ENCODE measurements around the gene MCHR1. TPM values are rescaled to one million over a fixed set of nuclear protein-coding genes. Genes with fewer than 3 reads are reported as not detected.
A peak's percentile ranks its signal among the peaks of the same experiment; 100 is the strongest.
"Not testable (repeated sequence)": the region's sequence is repeated elsewhere in the genome, so short reads cannot be mapped to it uniquely, and the experiment has no call there.

Gene MCHR1
- total RNA-seq, 1 donor from 2014 or later = not detected

DNA sequence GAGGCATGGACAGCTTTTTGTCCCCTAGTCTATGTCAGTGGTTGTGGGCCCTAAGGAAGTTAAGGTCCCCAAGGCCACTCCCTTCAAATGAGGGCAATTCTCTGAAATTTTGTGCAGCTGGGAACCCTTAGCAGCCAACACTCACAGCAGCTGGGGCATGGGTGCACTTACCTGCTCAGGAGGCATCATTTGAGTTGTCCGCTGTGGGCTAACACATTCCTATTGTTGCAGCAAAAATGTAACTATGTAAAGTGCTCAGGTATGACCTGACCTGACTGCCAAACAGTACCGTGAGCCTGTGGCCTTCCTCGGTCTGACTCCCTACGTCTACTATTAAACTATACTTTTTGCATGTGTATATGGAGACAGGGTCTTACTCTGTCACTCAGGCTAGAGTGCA, 37.0 kb upstream of the MCHR1 start:
- Mint-ChIP-seq H3K36me3 (ENCODE audit: low read depth) (peaks cover 1% of the 10 kb centered on the region), H3K4me3 (no peak overlapping the region), H3K9me3 (no peaks in the 10 kb centered on the region), H3K27me3 (ENCODE audit: insufficient read depth) (no peaks in the 10 kb centered on the region), H3K4me1 (ENCODE audit: low read depth) (peaks cover 14% of the 10 kb centered on the region), H3K27ac (no peak overlapping the region)
- DNase-seq (ENCODE audit: low spot score) = no peak
- intact Hi-C loops (cut with micrococcal nuclease) = no loop called here

DNA sequence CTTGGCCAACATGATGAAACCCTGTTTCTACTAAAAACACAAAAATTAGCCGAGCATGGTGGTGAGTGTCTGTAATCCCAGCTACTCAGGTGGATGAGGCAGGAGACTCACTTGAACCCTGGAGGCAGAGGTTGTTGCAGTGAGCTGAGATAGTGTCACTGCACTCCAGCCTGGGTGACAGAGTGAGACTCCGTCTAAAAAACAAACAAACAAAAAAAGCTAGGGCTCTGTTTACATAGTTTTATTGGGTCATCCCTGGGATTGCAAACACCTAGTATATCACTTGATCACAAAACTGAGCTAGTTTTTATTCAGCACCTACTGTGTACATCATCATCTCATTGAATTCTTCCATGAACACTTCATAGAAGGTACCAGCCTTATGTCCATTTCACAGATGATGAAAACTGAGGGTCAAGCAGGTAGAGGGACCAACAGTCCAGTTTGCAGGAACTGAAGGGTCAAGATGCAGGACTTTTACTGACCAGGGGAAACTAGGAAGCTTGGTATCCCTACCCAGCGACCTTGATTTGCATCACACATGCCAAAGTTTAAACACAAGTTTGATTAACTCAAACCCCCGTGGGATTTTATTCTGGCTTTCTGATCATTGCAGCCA, 33.6 kb upstream of the MCHR1 start:
- Mint-ChIP-seq H3K36me3 (ENCODE audit: low read depth) (no peaks in the 10 kb centered on the region), H3K4me1 (ENCODE audit: low read depth) (peaks cover 20% of the 10 kb centered on the region), H3K4me3 (no peak overlapping the region), H3K27ac (no peak overlapping the region), H3K9me3 (no peaks in the 10 kb centered on the region), H3K27me3 (ENCODE audit: insufficient read depth) (no peaks in the 10 kb centered on the region)
- intact Hi-C loops (cut with micrococcal nuclease) = loop anchor here (1.0 to 2.0 kb wide), 4 partner anchors 9 to 253 kb away; partner anchors contain the start of gene MRTFA
- no peak for DNase-seq (ENCODE audit: low spot score)

DNA sequence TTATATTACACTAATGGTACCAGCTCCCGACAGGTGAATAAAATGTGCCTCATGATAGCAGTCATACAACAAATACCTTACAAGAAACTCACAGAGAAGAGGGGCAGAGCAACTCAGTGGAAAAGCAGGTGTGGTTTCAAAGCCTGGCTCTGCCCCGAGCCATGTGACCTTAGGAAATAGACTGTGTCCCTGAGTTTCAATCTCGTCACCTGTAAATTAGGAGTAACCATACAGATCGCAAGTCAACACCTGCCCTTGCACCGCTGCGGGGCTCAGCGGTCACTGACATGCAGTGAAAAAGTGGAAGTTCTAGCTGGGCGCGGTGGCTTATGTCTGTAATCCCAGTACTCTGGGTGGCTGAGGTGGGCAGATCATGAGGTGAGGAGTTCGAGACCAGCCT, 30.9 kb upstream of the MCHR1 start:
- intact Hi-C loops (cut with micrococcal nuclease) = no loop called here
- Mint-ChIP-seq H3K9me3 (no peaks in the 10 kb centered on the region), H3K27me3 (ENCODE audit: insufficient read depth) (no peaks in the 10 kb centered on the region), H3K27ac (peak overlapping the region; percentile 40), H3K4me1 (ENCODE audit: low read depth) (peaks cover 40% of the 10 kb centered on the region), H3K36me3 (ENCODE audit: low read depth) (no peaks in the 10 kb centered on the region), H3K4me3 (no peak overlapping the region)
- DNase-seq (ENCODE audit: low spot score) = no peak

DNA sequence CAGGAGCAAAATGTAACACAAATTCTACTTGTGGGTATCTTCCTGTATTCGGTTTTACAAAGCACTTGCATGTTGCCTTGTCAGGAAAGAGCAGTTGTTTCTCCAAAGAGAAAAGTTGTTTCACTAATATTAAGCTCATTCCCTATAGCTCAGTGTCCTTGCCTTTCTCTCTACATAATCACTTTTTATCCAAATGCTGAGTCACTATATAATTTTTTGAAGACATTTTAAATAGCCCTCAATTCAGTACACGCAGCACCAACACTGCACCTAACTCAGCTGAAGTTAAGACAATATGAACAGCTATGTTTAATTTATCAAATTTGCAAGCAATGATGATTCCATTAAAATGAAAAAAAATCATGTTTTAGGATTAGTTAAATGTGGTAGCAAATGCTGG, 28.2 kb upstream of the MCHR1 start:
- H3K9me3 Mint-ChIP-seq = no peaks in the 10 kb centered on the region
- no peaks in the 10 kb centered on the region for H3K27me3 Mint-ChIP-seq (ENCODE audit: insufficient read depth)
- H3K36me3 Mint-ChIP-seq (ENCODE audit: low read depth) = no peaks in the 10 kb centered on the region
- no peak for DNase-seq (ENCODE audit: low spot score)
- H3K4me3 Mint-ChIP-seq = no peak overlapping the region
- H3K27ac Mint-ChIP-seq = no peak overlapping the region
- intact Hi-C loops (cut with micrococcal nuclease) = no loop called here
- peaks cover 37% of the 10 kb centered on the region for H3K4me1 Mint-ChIP-seq (ENCODE audit: low read depth)

DNA sequence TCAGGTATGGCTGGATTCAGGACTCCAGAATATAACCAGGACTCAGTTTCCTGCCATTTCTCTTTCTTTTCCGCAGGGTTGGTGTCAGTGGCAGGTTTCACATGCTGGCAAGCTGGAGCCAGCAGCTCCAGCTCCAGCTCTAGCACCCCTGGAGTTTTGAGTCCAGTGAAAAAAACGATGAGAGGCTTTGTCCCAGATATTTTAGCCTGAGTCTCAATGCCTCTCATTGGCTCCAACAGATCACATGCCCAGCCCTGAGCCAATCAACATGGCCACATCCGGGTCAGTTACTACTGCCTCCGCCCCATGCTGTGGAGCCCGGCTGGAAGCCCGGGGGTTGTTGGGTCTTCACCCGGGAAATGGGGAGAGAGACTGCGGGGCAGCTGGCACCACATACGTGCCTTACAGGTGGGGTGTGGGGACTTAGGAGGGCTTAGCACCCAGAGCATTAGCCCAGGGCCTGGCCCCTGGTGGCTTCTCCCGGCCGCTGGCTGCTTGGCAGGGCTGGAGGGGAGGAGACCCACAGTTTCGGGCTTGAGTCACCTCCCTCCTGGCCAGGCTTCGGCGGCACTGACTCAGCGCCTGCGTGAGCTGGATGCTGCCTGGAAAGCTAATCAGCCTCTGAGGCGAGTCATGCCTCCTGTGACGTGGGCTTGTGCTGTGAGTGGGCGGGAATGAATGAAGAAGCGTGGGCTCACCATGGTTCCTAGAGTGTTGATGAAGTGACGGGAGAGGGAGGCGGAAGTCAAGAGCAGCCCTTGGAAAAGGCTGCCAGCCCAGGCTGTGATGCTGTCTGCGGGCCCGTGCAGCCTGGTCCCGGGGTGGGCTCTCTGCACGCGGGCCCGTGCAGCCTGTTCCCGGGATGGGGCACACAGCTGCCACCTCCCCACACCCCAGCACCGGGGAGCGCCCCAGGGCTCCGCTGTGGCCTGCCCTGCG, 27.5 kb upstream of the MCHR1 start:
- intact Hi-C loops (cut with micrococcal nuclease) = loop anchor here (1.0 to 2.0 kb wide), 5 partner anchors 15 to 299 kb away; partner anchors contain the start of gene RBX1
- peaks cover 32% of the 10 kb centered on the region for H3K4me1 Mint-ChIP-seq (ENCODE audit: low read depth)
- no peaks in the 10 kb centered on the region for H3K36me3 Mint-ChIP-seq (ENCODE audit: low read depth)
- DNase-seq (ENCODE audit: low spot score) = peak; percentile 71
- H3K27ac Mint-ChIP-seq = peak overlapping the region; percentile 91
- no peaks in the 10 kb centered on the region for H3K27me3 Mint-ChIP-seq (ENCODE audit: insufficient read depth)
- H3K4me3 Mint-ChIP-seq = peak overlapping the region; percentile 72
- no peaks in the 10 kb centered on the region for H3K9me3 Mint-ChIP-seq

DNA sequence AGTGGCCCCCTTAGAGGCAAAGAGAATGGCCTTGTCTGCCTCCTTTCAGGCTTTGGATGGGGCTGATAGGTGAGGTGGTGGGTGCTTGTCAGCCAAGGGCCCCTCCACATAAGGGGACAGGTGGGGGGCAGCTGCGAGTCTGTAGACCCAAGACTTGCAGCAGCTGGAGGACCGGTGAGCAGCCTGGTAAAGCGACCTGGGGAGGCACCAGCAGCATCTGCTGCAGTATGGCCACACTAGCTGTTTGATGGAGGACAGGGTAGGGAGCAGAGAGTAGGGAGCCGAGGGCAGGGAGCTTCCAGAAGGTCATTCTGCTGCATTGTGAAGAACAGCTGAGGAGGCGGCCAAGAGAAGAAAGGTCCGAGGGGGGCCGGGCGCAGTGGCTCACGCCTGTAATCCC, 25.9 kb upstream of the MCHR1 start:
- no peaks in the 10 kb centered on the region for H3K27me3 Mint-ChIP-seq (ENCODE audit: insufficient read depth)
- peaks cover 21% of the 10 kb centered on the region for H3K4me1 Mint-ChIP-seq (ENCODE audit: low read depth)
- intact Hi-C loops (cut with micrococcal nuclease) = loop anchor here (2.0 kb wide), 1 partner anchor 15 kb away; no protein-coding TSS in a partner anchor
- H3K27ac Mint-ChIP-seq = no peak overlapping the region
- no peak for DNase-seq (ENCODE audit: low spot score)
- no peaks in the 10 kb centered on the region for H3K36me3 Mint-ChIP-seq (ENCODE audit: low read depth)
- no peak overlapping the region for H3K4me3 Mint-ChIP-seq
- no peaks in the 10 kb centered on the region for H3K9me3 Mint-ChIP-seq

DNA sequence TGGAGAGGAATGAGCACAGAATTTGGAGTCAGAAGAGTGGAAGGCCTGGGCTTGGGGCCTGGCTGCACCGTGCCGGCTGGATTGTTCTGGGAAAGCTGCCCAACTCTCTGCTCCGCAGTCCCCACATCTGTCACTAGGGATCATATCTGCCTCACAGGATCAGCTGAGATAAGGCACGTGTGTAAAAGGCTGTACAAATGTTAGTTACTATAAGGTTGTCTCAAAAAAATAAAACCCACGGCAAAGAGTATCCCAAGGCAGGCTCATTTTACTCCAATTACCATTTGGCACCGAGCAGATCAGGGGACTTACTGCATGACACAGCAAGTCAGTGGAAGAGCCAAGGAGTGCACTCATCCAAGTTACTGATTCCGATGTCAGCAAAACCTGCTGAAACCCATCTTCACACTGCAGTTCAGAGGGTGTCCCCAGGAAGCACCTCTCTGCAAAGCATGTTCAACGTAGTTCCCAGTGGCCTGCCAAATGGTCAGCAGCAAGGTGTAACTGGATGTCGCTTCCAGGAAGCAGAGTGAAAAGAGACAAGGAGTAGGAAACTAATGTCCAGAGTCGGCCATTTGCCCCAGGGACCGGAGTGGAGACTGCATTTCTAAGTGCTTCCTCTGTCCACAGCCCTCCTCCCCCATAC, 24.6 kb upstream of the MCHR1 start:
- Mint-ChIP-seq H3K9me3 (no peaks in the 10 kb centered on the region), H3K27me3 (ENCODE audit: insufficient read depth) (no peaks in the 10 kb centered on the region), H3K27ac (no peak overlapping the region), H3K36me3 (ENCODE audit: low read depth) (no peaks in the 10 kb centered on the region), H3K4me1 (ENCODE audit: low read depth) (peaks cover 20% of the 10 kb centered on the region), H3K4me3 (no peak overlapping the region)
- DNase-seq (ENCODE audit: low spot score) = no peak
- intact Hi-C loops (cut with micrococcal nuclease) = no loop called here

DNA sequence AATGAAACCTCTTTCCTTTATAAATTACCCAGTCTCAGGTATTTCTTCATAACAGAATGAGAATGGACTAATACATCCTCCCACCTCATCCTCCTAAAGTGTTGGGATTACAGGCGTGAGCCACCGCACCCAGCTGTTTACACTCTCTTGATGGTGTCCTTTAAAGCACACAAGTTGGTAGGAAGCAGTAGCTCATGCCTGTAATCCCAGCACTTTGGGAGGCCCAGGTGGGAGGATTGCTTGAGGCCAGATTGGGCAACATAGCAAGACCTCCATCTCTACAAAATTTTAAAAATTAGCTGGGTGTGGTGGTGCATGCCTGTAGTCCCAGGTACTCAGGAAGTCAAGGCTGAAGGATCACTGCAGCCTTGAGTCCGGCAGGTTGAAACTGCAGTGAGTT, 23.3 kb upstream of the MCHR1 start:
- DNase-seq (ENCODE audit: low spot score); H3K27me3 Mint-ChIP-seq (ENCODE audit: insufficient read depth); H3K36me3 Mint-ChIP-seq (ENCODE audit: low read depth); H3K9me3 Mint-ChIP-seq; H3K4me3 Mint-ChIP-seq; H3K27ac Mint-ChIP-seq; intact Hi-C loops (cut with micrococcal nuclease): not testable (repeated sequence)
- H3K4me1 Mint-ChIP-seq (ENCODE audit: low read depth) = peaks cover 18% of the 10 kb centered on the region

DNA sequence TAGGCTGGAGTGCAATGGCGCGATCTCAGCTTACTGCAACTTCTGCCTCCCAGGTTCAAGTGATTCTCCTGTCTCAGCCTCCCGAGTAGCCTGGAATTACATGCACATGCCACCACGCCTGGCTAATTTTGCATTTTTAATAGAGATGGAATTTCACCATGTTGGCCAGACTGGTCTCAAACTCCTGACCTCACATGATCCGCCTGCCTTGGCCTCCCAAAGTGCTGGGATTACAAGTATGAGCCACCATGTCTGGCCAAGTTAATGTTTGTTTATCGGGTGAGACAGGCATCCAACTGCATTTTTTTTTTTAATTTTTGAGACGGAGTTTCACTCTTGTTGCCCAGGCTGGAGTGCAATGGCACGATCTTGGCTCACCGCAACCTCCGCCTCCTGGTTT, 22.6 kb upstream of the MCHR1 start:
- H3K36me3 Mint-ChIP-seq (ENCODE audit: low read depth); H3K9me3 Mint-ChIP-seq; H3K27ac Mint-ChIP-seq; H3K4me3 Mint-ChIP-seq; intact Hi-C loops (cut with micrococcal nuclease); DNase-seq (ENCODE audit: low spot score); H3K27me3 Mint-ChIP-seq (ENCODE audit: insufficient read depth): not testable (repeated sequence)
- H3K4me1 Mint-ChIP-seq (ENCODE audit: low read depth) = peaks cover 11% of the 10 kb centered on the region

DNA sequence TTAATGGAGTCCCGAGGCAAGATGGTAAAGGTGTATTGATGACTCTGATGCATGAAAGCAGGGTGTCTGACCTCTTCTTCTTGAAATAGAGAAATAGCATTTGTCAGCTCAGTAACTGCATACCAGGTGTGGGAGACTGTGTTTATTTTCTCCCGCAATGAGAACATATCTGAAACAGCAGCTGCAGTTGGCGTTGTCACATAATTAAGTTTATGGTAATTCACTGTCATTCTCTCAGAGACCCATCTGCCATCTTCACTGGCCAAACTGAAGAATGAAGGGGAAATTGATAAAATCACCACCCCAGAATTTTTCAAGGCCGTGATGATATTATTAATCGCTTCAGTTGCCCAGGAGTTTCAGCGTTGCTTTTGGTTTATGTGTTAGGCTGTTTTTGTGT, 20.1 kb upstream of the MCHR1 start:
- H3K4me1 Mint-ChIP-seq (ENCODE audit: low read depth) = no peaks in the 10 kb centered on the region
- no peaks in the 10 kb centered on the region for H3K27me3 Mint-ChIP-seq (ENCODE audit: insufficient read depth)
- H3K4me3 Mint-ChIP-seq = no peak overlapping the region
- intact Hi-C loops (cut with micrococcal nuclease) = no loop called here
- no peak overlapping the region for H3K27ac Mint-ChIP-seq
- DNase-seq (ENCODE audit: low spot score) = no peak
- H3K36me3 Mint-ChIP-seq (ENCODE audit: low read depth) = no peaks in the 10 kb centered on the region
- H3K9me3 Mint-ChIP-seq = no peaks in the 10 kb centered on the region

DNA sequence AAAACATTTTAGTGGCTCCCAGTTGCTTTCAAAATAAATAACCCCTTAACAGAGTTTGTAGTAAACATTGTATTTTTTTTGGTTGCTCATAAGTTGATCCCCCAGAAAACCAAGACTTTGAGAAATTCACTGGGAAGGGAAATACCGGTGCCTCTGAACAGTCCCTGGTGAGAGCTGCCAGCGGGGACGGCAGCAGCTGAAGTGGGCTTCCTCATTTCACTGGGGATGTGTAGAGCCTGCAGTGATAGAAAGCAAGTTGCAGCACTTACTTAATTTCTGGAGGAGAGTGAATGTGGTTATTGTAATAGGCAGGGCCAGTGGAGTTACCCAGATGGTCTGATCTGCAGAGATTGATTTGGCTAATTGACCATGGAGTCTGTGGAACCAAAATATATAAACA, 18.6 kb upstream of the MCHR1 start:
- no peak for DNase-seq (ENCODE audit: low spot score)
- Mint-ChIP-seq H3K4me3 (no peak overlapping the region), H3K4me1 (ENCODE audit: low read depth) (no peaks in the 10 kb centered on the region), H3K27me3 (ENCODE audit: insufficient read depth) (no peaks in the 10 kb centered on the region), H3K27ac (no peak overlapping the region), H3K9me3 (no peaks in the 10 kb centered on the region), H3K36me3 (ENCODE audit: low read depth) (no peaks in the 10 kb centered on the region)
- intact Hi-C loops (cut with micrococcal nuclease) = no loop called here

DNA sequence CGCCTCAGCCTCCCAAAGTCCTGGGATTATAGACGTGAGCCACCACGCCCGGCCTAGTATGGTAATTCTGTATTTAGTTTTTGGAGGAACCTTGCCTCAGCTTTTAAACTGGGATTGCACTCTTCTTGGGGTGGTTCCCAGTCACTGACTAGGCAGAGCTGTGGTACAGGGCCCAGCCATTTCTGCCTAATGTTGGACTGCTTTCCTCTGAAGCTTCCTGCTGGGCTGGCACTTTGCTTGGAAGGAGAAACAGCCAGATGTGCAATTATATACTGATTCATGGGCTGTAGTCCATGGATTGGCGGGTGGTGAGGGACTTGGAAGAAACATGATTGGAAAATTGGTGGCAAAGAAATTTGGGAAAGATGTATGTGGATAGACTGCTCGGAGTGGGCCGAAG, 17.6 kb upstream of the MCHR1 start:
- intact Hi-C loops (cut with micrococcal nuclease) = no loop called here
- no peaks in the 10 kb centered on the region for H3K9me3 Mint-ChIP-seq
- H3K4me1 Mint-ChIP-seq (ENCODE audit: low read depth) = no peaks in the 10 kb centered on the region
- no peak for DNase-seq (ENCODE audit: low spot score)
- no peak overlapping the region for H3K4me3 Mint-ChIP-seq
- no peaks in the 10 kb centered on the region for H3K27me3 Mint-ChIP-seq (ENCODE audit: insufficient read depth)
- H3K36me3 Mint-ChIP-seq (ENCODE audit: low read depth) = peaks cover 1% of the 10 kb centered on the region
- H3K27ac Mint-ChIP-seq = no peak overlapping the region

DNA sequence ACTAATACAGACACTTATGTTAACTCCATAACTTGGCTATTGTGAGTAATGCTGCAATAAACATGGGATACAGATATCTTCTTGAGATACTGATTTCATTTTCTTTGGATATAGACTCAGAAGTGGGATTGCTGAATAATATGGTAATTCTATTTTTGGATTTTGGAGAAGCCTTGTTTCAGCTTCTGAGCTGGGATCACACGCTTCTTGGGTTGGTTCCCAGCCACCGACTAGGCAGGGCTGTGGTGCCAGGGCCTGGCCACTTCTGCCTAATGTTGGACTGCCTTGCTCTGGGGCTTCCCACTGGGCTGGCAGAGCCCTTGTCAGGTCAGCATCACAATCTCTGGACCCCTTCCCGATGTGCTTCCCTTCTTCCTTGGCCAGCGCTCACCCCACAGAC, 14.0 kb upstream of the MCHR1 start:
- H3K9me3 Mint-ChIP-seq = peaks cover 6% of the 10 kb centered on the region
- no peaks in the 10 kb centered on the region for H3K27me3 Mint-ChIP-seq (ENCODE audit: insufficient read depth)
- H3K4me3 Mint-ChIP-seq = no peak overlapping the region
- peaks cover 6% of the 10 kb centered on the region for H3K36me3 Mint-ChIP-seq (ENCODE audit: low read depth)
- intact Hi-C loops (cut with micrococcal nuclease) = no loop called here
- no peak for DNase-seq (ENCODE audit: low spot score)
- H3K4me1 Mint-ChIP-seq (ENCODE audit: low read depth) = peaks cover 26% of the 10 kb centered on the region
- no peak overlapping the region for H3K27ac Mint-ChIP-seq

Data from activated T-helper 1 cell treated with anti-CD3 and anti-CD28 coated beads, Interleukin-12 subunit alpha, Interleukin-12 subunit beta, Interleukin-2, Interleukin-4 antibody, amounts not matched to agents 30 ng/mL and 10 ng/mL and 1 ng/mL, durations not matched to agents 14 hours and 24 hours and 36 hours (primary cell).